NCI-H510A treated with DMSO at 0.1 percent for 48 hours (cell line): ENCODE measurements around the gene ZFY.
"Not testable (repeated sequence)": the region's sequence is repeated elsewhere in the genome, so short reads cannot be mapped to it uniquely, and the experiment has no call there.

Experiments used
- DNase-seq: peaks from one replicate; lab custom pipeline; 2025; lab: John Stamatoyannopoulos, UW

ZFY gene

DNA sequence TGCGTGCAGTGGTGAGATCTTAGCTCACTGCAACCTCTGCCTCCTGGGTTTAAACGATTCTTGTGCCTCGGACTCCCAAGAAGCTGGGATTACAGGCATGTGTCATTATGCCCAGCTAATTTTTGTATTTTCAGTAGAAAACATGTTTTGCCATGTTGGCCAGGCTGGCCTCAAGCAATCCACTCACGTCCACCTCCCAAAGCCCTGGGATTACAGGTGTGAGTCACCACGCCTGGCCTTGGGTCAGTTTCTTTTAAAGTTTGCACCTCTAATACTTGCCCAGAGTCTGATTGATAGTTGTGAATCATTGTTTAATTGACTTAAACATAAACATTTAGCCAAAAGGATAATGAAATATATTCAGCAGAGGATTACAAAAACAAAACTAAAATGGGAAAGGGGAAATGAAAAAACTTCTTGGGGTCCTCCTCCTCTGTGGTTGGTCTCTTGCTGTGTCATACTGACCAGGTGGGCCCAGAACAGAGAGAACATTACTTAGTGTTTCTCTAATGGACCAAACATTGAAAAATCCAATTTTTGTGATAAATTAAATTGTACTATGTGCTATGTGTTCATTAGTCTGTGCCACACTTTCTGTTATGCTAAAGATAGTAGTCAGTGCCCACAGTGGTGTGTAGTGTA lies 38.0 kb downstream of the ZFY start:
- DNase-seq = no peak

DNA sequence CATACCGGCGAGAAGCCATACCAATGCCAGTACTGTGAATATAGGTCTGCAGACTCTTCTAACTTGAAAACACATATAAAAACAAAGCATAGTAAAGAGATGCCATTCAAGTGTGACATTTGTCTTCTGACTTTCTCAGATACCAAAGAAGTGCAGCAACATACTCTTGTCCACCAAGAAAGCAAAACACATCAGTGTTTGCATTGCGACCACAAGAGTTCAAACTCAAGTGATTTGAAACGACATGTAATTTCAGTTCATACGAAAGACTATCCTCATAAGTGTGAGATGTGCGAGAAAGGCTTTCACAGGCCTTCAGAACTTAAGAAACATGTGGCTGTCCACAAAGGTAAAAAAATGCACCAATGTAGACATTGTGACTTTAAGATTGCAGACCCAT lies 44.1 kb downstream of the ZFY start:
- no peak for DNase-seq

- DNase-seq = no peak
Observed at GRCh38 chrY:2984491-2984890, 49.3 kb downstream of the ZFY start.

DNA sequence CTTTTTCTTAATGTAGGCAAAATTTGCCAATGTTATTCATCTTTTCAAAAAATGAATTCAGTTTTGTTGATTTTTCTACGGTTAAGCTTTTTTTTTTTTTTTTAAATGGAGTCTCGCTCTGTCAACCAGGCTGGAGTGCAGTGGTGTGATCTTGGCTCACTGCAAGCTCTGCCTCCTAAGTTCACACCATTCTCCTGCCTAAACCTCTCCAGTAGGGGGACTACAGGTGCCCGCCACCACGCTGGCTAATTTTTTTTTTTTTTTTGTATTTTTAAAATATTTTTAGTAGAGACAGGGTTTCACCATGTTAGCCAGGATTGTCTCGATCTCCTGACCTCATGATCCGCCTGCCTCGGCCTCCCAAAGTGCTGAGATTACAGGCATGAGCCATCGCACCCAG lies 52.0 kb downstream of the ZFY start:
- not testable (repeated sequence) for DNase-seq

DNA sequence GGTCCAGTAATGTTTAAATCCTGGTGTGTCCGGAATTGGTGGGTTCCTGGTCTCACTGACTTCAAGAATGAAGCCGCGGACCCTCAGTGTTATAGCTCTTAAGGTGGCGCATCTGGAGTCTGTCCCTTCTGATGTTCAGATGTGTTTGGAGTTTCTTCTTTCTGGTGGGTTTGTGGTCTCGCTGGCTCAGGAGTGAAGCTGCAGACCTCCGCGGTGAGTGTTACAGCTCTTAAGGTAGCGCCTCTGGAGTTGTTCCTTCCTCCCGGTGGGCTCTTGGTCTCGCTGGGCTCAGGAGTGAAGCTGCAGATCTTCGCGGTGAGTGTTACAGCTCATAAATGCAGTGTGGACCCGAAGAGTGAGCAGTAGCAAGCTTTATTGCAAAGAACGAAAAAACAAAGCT lies 62.2 kb downstream of the ZFY start:
- not testable (repeated sequence) for DNase-seq

- DNase-seq = no peak
Observed at GRCh38 chrY:3002190-3002589, 67.0 kb downstream of the ZFY start.

DNA sequence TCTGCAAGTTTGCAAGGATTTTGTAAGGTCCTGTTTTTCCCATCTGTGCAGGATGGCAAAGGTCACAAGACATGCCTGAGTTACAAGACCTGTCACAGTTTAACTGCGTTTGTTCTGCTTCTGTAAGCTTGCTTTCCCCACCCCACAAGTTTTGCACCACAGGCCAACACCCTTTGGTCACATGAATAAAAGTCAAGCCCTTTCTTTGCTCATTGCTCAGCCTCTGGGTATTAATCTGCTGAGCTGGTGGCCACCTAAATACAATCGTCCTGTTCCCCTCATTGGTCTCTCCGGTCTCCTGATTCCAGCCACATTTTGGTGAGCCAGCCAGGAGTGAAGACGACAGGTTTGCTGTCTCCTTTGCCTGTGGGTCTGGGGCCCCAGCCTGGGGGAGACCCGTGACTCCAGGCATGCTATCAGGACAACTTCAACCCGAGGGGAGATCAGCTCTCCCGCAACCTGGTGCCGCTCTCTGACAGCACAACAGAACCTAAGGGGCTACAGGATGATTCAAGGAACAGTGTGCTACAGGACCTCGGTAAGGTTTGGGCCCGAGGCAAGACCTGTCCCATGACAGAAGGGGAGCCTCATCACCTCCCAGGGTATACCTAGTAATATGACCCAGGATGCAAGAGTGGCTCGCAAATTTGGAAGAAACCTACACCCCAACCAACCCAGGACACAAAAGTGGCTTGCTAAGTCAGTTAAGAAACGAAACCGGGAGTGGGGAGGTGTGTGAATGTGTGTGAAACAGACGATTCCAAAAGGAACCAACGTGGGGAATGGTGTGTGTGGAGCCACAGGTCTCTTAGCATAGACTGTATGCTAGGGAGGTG lies 67.7 kb downstream of the ZFY start:
- DNase-seq = no peak

DNA sequence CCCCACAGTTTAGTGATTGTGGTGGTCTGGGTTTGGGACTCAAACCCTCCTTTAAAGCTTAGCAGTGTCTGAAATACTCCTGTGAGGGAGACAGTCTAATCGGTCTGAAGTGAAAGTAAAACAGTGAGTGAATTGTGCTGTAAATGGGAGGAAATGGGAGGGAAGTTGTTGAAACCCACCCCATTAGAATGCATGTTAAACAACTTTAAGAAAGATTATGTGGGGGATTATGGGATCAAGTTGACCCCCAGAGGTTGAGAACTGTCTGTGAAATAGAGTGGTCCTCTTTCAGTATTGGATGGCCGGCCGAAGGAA lies 68.3 kb downstream of the ZFY start:
- DNase-seq = no peak

DNA sequence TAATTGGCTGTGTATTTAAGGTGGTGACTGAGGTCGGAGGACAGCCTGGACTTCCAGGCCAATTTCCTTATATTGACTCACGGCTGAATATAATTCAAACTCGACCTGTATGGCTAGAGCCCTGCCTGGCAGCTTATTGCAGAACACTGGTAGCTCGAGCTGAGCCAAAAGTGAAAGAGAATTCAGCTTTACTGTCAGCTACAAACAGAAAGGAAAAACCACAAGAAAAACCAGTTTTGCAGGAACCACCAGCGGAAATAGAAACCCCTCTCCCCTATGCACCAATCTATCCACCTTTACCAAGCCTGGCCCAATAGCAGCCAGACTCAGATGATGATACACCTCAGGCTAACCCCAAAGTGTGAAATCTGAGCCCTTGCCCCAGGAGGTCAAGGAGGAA lies 68.7 kb downstream of the ZFY start:
- DNase-seq = no peak

DNA sequence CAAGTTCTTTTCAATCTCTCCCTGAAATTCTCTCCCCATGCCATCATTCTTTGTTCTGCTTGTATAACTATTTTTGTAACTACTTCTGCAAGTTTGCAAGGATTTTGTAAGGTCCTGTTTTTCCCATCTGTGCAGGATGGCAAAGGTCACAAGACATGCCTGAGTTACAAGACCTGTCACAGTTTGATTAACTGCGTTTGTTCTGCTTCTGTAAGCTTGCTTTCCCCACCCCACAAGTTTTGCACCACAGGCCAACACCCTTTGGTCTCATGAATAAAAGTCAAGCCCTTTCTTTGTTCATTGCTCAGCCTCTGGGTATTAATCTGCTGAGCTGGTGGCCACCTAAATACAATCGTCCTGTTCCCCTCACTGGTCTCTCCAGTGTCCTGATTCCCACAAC lies 70.8 kb downstream of the ZFY start:
- not testable (repeated sequence) for DNase-seq

- no peak for DNase-seq
Observed at GRCh38 chrY:3007967-3008366, 72.8 kb downstream of the ZFY start.

DNA sequence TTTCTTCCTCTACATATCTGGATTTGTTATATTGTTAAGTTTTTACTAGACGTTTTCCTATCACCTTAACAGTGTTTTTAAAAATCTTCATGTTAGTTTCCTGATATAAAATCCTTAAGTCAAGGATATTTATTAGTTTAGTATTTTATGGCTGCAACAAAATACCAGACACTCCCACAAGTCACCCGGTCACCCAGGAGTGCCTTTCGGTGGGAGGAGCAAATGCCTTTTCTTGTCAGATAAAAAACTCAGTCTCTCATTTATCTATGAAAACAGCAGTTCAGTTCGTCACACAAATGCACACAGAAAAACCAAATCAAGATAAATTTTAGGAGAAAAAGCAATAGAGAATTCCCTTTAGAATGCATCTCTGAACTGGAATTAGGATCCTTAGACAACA lies 77.0 kb downstream of the ZFY start:
- no peak for DNase-seq

GRCh38 chrY:3016594-3016993 lies 81.4 kb downstream of the ZFY start:
- DNase-seq = no peak

GRCh38 chrY:3018546-3018945 lies 83.4 kb downstream of the ZFY start:
- DNase-seq = no peak

DNA sequence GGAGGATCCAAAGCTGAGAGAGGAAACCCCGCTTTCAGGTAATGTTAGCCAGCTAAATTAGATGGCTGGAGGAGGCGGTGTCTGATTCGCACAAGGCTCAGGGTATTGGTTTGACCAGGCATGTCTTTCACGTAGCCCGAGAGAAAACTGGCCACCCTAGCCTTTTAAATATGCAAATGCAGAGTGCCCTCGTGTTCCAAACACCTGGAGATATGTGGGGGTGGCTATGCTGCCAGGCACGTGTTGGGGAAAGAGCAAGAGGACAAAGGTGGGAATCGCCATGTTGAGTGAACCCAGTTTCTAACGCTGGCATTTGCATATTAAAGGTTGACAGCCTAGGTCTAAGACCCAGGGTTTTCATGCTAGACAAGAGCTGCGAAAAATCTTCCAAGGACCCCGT lies 84.4 kb downstream of the ZFY start:
- DNase-seq = no peak

- DNase-seq = no peak
Observed at GRCh38 chrY:3021176-3021575, 86.0 kb downstream of the ZFY start.

DNA sequence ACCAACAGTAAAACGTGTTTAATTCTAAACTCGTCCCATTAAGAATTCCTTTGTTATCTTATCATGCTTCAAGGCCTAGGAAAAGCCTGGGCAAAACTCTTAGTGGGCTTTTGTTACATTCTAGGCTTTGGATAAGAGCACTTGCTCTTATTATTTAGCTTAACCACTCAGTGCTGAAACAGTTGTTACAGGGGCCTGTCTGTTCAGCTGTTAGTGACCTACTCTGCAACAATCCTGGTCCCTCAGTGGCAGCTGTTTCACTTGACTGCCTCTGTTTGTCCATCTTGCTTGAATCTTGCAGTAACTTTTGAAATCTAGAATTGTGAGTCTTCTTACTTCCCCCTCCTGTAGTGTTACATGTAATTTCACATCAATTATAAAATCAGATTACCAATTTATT lies 88.4 kb downstream of the ZFY start:
- no peak for DNase-seq

DNA sequence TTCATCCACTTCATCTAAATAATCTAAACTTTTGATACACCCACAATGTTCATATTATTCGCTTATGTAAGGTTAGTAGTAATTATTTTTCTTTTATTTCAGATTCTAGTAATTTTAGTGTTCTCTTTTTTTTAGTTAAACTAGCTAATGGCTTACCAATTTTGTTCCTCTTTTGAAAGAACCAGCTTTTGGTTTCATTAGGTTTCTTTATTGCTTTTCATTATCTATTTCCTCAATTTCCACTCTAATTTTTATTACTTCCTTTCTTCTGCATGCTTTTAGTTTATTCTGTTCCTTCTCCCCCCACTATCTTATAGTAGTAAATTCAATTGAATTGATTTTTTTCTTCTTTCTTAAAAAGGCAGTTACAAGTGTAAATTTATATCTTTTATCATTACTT lies 90.2 kb downstream of the ZFY start:
- DNase-seq = no peak
